ENCODE measurements around the gene LMNTD2.

DNA sequence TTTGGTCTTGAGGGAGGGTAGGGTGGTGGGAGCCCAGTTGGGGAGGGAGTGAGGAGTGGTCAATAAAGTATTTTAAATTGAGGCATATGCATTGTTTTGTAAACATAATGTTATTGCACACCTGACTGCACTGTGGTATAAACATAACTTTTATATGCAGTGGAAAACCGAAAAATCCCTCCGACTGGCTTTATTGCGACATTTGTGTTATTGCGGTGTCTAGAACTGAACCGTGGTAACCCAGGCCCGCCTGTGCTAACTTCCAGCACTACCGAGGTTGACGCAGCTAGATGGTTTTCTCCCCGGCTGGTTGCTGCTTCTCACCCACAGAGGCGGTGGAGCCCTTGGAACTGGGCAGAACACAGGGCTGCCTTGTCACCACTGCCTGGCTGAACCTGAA is 45.9 kb downstream of the LMNTD2 start:
- TF ChIP-seq EZH2phosphoT487 (IDR thresholded peaks at IDR 0.05; ENCODE audit: borderline replicate concordance, low read length), result no peak
- TF ChIP-seq, protein P1, sequence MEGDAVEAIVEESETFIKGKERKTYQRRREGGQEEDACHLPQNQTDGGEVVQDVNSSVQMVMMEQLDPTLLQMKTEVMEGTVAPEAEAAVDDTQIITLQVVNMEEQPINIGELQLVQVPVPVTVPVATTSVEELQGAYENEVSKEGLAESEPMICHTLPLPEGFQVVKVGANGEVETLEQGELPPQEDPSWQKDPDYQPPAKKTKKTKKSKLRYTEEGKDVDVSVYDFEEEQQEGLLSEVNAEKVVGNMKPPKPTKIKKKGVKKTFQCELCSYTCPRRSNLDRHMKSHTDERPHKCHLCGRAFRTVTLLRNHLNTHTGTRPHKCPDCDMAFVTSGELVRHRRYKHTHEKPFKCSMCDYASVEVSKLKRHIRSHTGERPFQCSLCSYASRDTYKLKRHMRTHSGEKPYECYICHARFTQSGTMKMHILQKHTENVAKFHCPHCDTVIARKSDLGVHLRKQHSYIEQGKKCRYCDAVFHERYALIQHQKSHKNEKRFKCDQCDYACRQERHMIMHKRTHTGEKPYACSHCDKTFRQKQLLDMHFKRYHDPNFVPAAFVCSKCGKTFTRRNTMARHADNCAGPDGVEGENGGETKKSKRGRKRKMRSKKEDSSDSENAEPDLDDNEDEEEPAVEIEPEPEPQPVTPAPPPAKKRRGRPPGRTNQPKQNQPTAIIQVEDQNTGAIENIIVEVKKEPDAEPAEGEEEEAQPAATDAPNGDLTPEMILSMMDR (IDR thresholded peaks at IDR 0.05; ENCODE audit: low read depth, low read length, poor library complexity, severe bottlenecking), result no peak

All from DOHH2 (cell line).